ENCODE measurements around the gene ZNF334. TPM values are rescaled to one million over a fixed set of nuclear protein-coding genes. Genes with fewer than 3 reads are reported as not detected.

Gene ZNF334
- total RNA-seq, 1 experiment from 2014 or later = 19.5 TPM

- Histone ChIP-seq H4K8ac (replicated peaks; ENCODE audit: insufficient read length, low read depth, low read length) (no peak overlapping the region), H4K5ac (ENCODE audit: insufficient read length, low read depth, low read length) (no peak overlapping the region), H3K18ac (ENCODE audit: insufficient read length, low read depth, low read length) (no peak overlapping the region), H3K14ac (ENCODE audit: insufficient read depth, low read length) (no peak overlapping the region), H3K56ac (ENCODE audit: insufficient read length, low read depth, low read length) (no peak overlapping the region), H3K79me1 (ENCODE audit: insufficient read depth, low read depth, low read length, poor library complexity, severe bottlenecking) (no peaks in the 10 kb centered on the region), H4K91ac (ENCODE audit: insufficient read length, low read depth, low read length) (no peak overlapping the region), H2BK20ac (ENCODE audit: low read depth, low read length, poor library complexity, severe bottlenecking) (no peak overlapping the region), H2AK5ac (ENCODE audit: insufficient read length, low read length) (no peak overlapping the region), H3K27ac (ENCODE audit: insufficient read length, low read depth, low read length) (no peak overlapping the region), H3K9me3 (ENCODE audit: control insufficient read depth, low read depth, low read length) (peaks cover 77% of the 10 kb centered on the region), H3K27me3 (ENCODE audit: insufficient read depth, low read length) (no peaks in the 10 kb centered on the region), H3K9ac (ENCODE audit: extremely low read depth, insufficient read length, low read length) (no peak overlapping the region), H4K20me1 (ENCODE audit: control insufficient read depth, insufficient read depth, insufficient read length) (no peaks in the 10 kb centered on the region), H2BK15ac (ENCODE audit: low read depth, low read length) (no peak overlapping the region), H3T11ph (ENCODE audit: low read length) (no peak overlapping the region), H3K23me2 (ENCODE audit: insufficient read length, low read depth, low read length, poor library complexity, severe bottlenecking) (no peaks in the 10 kb centered on the region), H3K4ac (ENCODE audit: low read depth, low read length) (no peak overlapping the region), H2BK120ac (ENCODE audit: low read depth, low read length, poor library complexity, severe bottlenecking) (no peak overlapping the region), H3K79me2 (ENCODE audit: insufficient read depth, low read length) (no peaks in the 10 kb centered on the region), H3K4me2 (ENCODE audit: insufficient read depth, insufficient read length, low read length) (no peak overlapping the region), H3K23ac (ENCODE audit: insufficient read length, low read depth, low read length) (no peak overlapping the region), H2AFZ (ENCODE audit: low read length) (no peak overlapping the region), H3K4me1 (ENCODE audit: insufficient read depth, low read length) (no peaks in the 10 kb centered on the region), H2BK12ac (ENCODE audit: insufficient read length, low read depth, low read length) (no peak overlapping the region), H2BK5ac (ENCODE audit: insufficient read length, low read length) (no peak overlapping the region)
- Mint-ChIP-seq H3K27me3 (ENCODE audit: low read depth) (peaks cover 5% of the 10 kb centered on the region), H3K4me1 (no peaks in the 10 kb centered on the region), H3K36me3 (ENCODE audit: insufficient read depth in 1 of 3, low read depth in 3 of 3) (peaks cover 84 to 97% (median 88%) of the 10 kb centered on the region in 3 experiments), H3K4me3 (no peak overlapping the region), H3K27ac (no peak overlapping the region), H3K9me3 (peaks cover 83 to 90% of the 10 kb centered on the region in 2 experiments)
- TF ChIP-seq CTCF (conservative IDR thresholded peaks at IDR 0.05) = no peak
- no peak for DNase-seq
- WGBS (ENCODE audit: extremely low coverage, insufficient read length, low lambda C conversion rate) = no CpG with 5 or more reads among the region's 6 CpGs
Measured at GRCh38 chr20:46501961-46502360, 11.4 kb downstream of the ZNF334 start.

Data from H9 (cell line).